ENCODE measurements around the gene MTG2.

MTG2 gene

DNA sequence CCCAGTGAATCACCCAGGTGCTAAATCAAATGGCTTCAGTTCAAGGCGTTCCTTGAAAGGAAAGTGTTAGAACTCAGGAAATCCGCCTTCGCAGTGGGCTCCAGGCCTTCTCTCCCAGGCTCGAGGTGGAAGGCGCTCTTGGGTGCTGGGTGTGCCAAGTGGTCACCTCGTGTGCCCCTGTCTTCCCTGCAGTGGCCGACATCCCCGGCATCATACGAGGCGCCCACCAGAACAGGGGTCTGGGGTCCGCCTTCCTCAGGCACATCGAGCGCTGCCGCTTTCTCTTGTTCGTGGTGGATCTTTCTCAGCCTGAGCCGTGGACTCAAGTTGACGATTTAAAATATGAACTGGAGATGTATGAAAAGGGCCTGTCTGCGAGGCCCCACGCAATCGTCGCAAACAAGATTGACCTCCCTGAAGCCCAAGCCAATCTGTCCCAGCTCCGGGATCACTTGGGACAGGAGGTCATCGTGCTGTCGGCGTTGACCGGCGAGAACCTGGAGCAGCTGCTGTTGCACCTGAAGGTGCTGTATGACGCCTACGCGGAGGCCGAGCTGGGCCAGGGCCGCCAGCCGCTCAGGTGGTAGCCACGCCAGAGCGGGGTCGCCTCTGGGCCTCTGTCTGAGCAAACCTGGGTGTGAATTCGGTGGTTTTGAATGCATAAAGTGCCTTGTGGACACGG is 17.8 kb downstream of the MTG2 start:
- Histone ChIP-seq H3K79me2 (ENCODE audit: low read length) (no peaks in the 10 kb centered on the region), H2AFZ (ENCODE audit: low read depth, low read length) (no peak overlapping the region), H3K36me3 (replicated peaks; ENCODE audit: low read depth, low read length) (peaks cover 44% of the 10 kb centered on the region), H3K4me3 (ENCODE audit: low read length) (no peak overlapping the region), H3K4me1 (ENCODE audit: low read length) (peaks cover 7% of the 10 kb centered on the region), H3K9ac (ENCODE audit: low read length) (no peak overlapping the region), H3K9me3 (ENCODE audit: insufficient read depth, low read length) (no peaks in the 10 kb centered on the region), H4K20me1 (ENCODE audit: insufficient read depth, low read length) (no peaks in the 10 kb centered on the region), H3K27me3 (ENCODE audit: low read depth, low read length) (no peaks in the 10 kb centered on the region), H3K4me2 (ENCODE audit: low read length) (no peak overlapping the region), H3K27ac (ENCODE audit: low read length) (no peak overlapping the region)
- no peak for TF ChIP-seq EZH2phosphoT487 (IDR thresholded peaks at IDR 0.05; ENCODE audit: low read depth)
- TF ChIP-seq, protein P1, sequence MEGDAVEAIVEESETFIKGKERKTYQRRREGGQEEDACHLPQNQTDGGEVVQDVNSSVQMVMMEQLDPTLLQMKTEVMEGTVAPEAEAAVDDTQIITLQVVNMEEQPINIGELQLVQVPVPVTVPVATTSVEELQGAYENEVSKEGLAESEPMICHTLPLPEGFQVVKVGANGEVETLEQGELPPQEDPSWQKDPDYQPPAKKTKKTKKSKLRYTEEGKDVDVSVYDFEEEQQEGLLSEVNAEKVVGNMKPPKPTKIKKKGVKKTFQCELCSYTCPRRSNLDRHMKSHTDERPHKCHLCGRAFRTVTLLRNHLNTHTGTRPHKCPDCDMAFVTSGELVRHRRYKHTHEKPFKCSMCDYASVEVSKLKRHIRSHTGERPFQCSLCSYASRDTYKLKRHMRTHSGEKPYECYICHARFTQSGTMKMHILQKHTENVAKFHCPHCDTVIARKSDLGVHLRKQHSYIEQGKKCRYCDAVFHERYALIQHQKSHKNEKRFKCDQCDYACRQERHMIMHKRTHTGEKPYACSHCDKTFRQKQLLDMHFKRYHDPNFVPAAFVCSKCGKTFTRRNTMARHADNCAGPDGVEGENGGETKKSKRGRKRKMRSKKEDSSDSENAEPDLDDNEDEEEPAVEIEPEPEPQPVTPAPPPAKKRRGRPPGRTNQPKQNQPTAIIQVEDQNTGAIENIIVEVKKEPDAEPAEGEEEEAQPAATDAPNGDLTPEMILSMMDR (IDR thresholded peaks at IDR 0.05; ENCODE audit: low read depth, low read length), result no peak

DNA sequence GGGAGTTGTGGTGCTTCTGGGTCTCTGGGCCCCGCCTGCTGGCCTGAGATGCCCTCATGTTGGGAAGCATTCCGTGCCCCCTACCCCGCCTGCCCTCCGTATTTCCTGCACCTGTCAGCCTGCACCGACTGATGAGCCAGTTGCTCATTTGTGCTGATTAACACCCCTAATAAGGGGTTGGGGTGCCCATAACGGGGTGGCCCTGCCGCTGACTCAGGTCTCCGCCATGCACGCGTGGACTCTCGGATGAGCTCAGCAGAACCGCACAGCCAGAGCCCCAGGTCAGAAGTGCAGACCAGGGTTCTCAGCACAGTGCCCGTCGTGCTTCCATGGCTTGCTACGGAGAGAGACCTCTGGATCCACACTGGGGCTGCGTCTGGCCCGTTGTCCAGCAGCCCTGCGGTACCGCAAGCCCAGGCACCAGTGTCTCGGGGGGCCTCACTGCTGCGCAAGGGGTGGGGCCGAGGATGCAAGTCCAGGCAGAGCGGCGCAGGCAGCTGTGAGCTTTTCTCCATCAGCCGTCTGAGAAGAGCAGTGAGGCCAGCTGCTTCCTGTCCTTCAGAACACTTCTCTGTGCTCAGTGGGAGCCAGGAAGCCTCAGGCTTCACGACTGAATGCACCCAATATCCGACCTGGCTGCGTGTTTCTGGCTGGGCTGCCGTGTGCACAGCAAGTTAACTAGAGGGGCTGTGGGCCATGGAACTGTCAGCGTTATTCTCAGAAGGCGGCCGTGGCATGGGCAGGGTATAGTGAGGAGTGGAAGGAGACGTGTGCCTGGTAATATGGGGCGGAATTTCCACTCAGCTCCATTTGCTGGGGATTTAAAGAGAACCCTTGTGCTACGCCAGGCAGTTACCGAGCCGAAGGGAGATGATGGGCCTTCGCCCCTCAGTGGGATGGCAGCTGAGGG is 18.6 kb downstream of the MTG2 start:
- Histone ChIP-seq H3K79me2 (ENCODE audit: low read length) (no peaks in the 10 kb centered on the region), H2AFZ (ENCODE audit: low read depth, low read length) (no peak overlapping the region), H3K9ac (ENCODE audit: low read length) (no peak overlapping the region), H3K4me3 (ENCODE audit: low read length) (no peak overlapping the region), H3K4me2 (ENCODE audit: low read length) (no peak overlapping the region), H4K20me1 (ENCODE audit: insufficient read depth, low read length) (no peaks in the 10 kb centered on the region), H3K27ac (ENCODE audit: low read length) (no peak overlapping the region), H3K9me3 (ENCODE audit: insufficient read depth, low read length) (no peaks in the 10 kb centered on the region), H3K27me3 (ENCODE audit: low read depth, low read length) (no peaks in the 10 kb centered on the region), H3K36me3 (replicated peaks; ENCODE audit: low read depth, low read length) (peaks cover 44% of the 10 kb centered on the region), H3K4me1 (ENCODE audit: low read length) (no peaks in the 10 kb centered on the region)
- no peak for TF ChIP-seq EZH2phosphoT487 (IDR thresholded peaks at IDR 0.05; ENCODE audit: low read depth)
- TF ChIP-seq, protein P1 (IDR thresholded peaks at IDR 0.05; ENCODE audit: low read depth, low read length), result no peak

DNA sequence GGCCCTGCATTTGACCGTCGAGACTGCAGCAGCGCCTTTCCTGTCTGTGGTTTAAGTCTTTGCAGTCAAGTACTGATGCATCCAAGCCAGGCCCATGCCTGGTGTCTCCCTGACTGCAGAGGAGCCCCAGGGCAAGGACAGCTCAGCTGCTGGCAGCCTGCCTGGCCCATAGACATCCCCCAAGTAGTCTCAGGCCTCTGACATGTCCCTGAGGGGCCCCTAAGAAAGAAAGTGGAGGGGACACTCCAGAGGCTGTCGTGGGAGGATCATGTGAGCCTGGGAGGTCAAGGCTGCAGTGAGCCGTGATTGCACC is 19.2 kb downstream of the MTG2 start:
- H4K20me1 ChIP-seq (ENCODE audit: insufficient read depth, low read length), result no peaks in the 10 kb centered on the region
- H3K27ac ChIP-seq (ENCODE audit: low read length), result no peak overlapping the region
- no peaks in the 10 kb centered on the region for H3K27me3 ChIP-seq (ENCODE audit: low read depth, low read length)
- H3K4me3 ChIP-seq (ENCODE audit: low read length), result no peak overlapping the region
- no peak overlapping the region for H3K4me2 ChIP-seq (ENCODE audit: low read length)
- H3K79me2 ChIP-seq (ENCODE audit: low read length), result no peaks in the 10 kb centered on the region
- no peak overlapping the region for H3K9ac ChIP-seq (ENCODE audit: low read length)
- no peaks in the 10 kb centered on the region for H3K4me1 ChIP-seq (ENCODE audit: low read length)
- no peak overlapping the region for H2AFZ ChIP-seq (ENCODE audit: low read depth, low read length)
- no peaks in the 10 kb centered on the region for H3K9me3 ChIP-seq (ENCODE audit: insufficient read depth, low read length)
- TF ChIP-seq EZH2phosphoT487 (IDR thresholded peaks at IDR 0.05; ENCODE audit: low read depth), result no peak
- TF ChIP-seq, protein P1 (IDR thresholded peaks at IDR 0.05; ENCODE audit: low read depth, low read length), result no peak
- H3K36me3 ChIP-seq (replicated peaks; ENCODE audit: low read depth, low read length), result peaks cover 44% of the 10 kb centered on the region

DNA sequence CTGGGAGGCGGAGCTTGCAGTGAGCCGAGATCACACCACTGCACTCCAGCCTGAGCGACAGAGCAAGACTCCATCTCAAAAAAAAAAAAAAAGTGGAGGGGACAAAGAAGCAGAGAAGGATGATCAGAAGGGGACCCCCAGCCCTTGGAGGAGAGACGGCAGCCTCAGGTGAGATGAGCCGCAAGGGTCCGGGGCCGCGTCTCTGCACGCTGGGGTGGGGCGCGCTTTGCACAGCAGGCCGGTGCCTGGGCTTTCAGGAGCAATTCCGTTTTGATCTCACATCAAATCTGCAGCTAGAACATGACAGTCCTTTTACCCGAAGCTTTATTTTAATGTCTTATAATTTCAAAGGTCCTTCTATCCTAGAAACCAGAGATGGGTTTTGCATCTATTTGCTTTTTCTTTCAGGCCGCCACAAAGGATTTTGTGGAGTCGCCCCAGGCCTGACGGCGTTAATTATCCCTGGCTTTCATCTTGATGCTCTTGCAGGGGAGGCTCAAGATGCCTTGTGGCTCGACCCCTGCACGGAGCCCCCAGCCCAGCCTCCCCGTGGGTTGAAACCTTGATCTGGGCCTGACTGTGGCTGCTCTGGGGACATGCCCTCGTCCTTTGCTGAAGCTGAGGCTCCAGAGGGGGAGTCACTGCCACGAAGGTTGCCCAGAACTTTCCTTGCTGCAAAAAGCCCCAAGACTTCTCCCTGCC is 20.0 kb downstream of the MTG2 start:
- no peaks in the 10 kb centered on the region for H3K27me3 ChIP-seq (ENCODE audit: low read depth, low read length)
- H4K20me1 ChIP-seq (ENCODE audit: insufficient read depth, low read length), result no peaks in the 10 kb centered on the region
- H3K27ac ChIP-seq (ENCODE audit: low read length), result no peak overlapping the region
- TF ChIP-seq, protein P1 (IDR thresholded peaks at IDR 0.05; ENCODE audit: low read depth, low read length), result no peak
- TF ChIP-seq EZH2phosphoT487 (IDR thresholded peaks at IDR 0.05; ENCODE audit: low read depth), result no peak
- no peak overlapping the region for H2AFZ ChIP-seq (ENCODE audit: low read depth, low read length)
- peaks cover 38% of the 10 kb centered on the region for H3K36me3 ChIP-seq (replicated peaks; ENCODE audit: low read depth, low read length)
- no peak overlapping the region for H3K4me2 ChIP-seq (ENCODE audit: low read length)
- H3K4me3 ChIP-seq (ENCODE audit: low read length), result no peak overlapping the region
- H3K4me1 ChIP-seq (ENCODE audit: low read length), result no peaks in the 10 kb centered on the region
- no peak overlapping the region for H3K9ac ChIP-seq (ENCODE audit: low read length)
- no peaks in the 10 kb centered on the region for H3K79me2 ChIP-seq (ENCODE audit: low read length)
- no peaks in the 10 kb centered on the region for H3K9me3 ChIP-seq (ENCODE audit: insufficient read depth, low read length)
